HL-60 (cell line): Measurements from ENCODE around the gene RER1.

Experiments used
- DNase-seq, 2 experiments: peaks; one replicate each; pipeline ENCODE4 v3.0.0-alpha.2; 2010 to 2020; ENCODE audit warnings: low read depth in 1 of 2, low spot score in 1 of 2
- H3K27ac ChIP-seq: fragments of 250-450 bp; sonication (Bioruptor Pico); replicated peaks from 2 replicates; pipeline ENCODE4 v1.5.1; 2020; ENCODE audit warnings: mild to moderate bottlenecking, moderate library complexity
- H3K27me3 ChIP-seq: fragments of 250-450 bp; sonication (Bioruptor Pico); 2 replicates; pipeline ENCODE4 v1.5.1; 2021; ENCODE audit warnings: mild to moderate bottlenecking, moderate library complexity; ENCODE audit not compliant: insufficient read depth, poor library complexity, severe bottlenecking
- H3K4me3 ChIP-seq: replicated peaks from 2 replicates; pipeline ENCODE4 v1.5.1; 2011; ENCODE audit warnings: mild to moderate bottlenecking, control low read depth, low read length; ENCODE audit not compliant: insufficient read depth
- GABPA ChIP-seq: IDR thresholded peaks from 2 replicates; pipeline ENCODE4 v1.6.1; 2012; ENCODE audit warnings: low read depth
- POLR2AphosphoS5 ChIP-seq: IDR thresholded peaks from 2 replicates; pipeline ENCODE4 v1.6.1; 2012; ENCODE audit warnings: low read depth
- REST ChIP-seq: IDR thresholded peaks from 2 replicates; pipeline ENCODE4 v1.6.1; 2012; ENCODE audit warnings: low read depth; ENCODE audit not compliant: insufficient replicate concordance
- SPI1 ChIP-seq: IDR thresholded peaks from 2 replicates; pipeline ENCODE4 v1.6.1; 2012; ENCODE audit warnings: low read depth, mild to moderate bottlenecking, borderline replicate concordance
- TF ChIP-seq, protein P1 (sequence below): IDR thresholded peaks from one replicate; pipeline ENCODE4 v1.5.1; 2011; ENCODE audit warnings: low read length, control low read depth, inconsistent platforms; ENCODE audit not compliant: insufficient read depth

Gene RER1

GRCh38 chr1:2394220-2394619 lies 2.6 kb downstream of the RER1 start:
- Histone ChIP-seq H3K27me3 (no peaks in the 10 kb centered on the region), H3K4me3 (no peak overlapping the region), H3K27ac (no peak overlapping the region)
- TF ChIP-seq POLR2AphosphoS5 (no peak), GABPA (no peak), REST (no peak), SPI1 (no peak)
- TF ChIP-seq, protein P1, sequence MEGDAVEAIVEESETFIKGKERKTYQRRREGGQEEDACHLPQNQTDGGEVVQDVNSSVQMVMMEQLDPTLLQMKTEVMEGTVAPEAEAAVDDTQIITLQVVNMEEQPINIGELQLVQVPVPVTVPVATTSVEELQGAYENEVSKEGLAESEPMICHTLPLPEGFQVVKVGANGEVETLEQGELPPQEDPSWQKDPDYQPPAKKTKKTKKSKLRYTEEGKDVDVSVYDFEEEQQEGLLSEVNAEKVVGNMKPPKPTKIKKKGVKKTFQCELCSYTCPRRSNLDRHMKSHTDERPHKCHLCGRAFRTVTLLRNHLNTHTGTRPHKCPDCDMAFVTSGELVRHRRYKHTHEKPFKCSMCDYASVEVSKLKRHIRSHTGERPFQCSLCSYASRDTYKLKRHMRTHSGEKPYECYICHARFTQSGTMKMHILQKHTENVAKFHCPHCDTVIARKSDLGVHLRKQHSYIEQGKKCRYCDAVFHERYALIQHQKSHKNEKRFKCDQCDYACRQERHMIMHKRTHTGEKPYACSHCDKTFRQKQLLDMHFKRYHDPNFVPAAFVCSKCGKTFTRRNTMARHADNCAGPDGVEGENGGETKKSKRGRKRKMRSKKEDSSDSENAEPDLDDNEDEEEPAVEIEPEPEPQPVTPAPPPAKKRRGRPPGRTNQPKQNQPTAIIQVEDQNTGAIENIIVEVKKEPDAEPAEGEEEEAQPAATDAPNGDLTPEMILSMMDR: no peak
- no peak for DNase-seq

DNA sequence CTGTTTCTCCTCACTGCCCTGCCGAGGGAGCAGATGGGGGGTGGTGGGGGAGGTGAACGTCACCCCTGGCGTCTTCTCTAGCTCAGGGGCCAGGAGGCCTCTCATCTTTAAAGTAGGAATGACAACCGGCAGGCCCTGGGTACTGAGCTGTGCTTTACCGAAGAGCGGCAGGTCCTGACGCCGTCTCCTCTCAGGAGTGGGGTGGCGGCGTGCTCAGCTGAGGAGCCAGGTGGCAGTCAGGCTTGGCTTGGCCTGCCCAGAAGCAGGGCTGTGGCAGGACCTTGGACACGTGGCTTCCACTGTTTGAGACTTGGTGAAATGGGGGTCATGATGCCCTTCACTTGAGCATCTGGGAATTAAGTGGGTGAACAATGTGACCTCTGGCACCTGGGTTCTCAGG lies 3.1 kb downstream of the RER1 start:
- no peak for TF ChIP-seq POLR2AphosphoS5
- TF ChIP-seq REST: no peak
- TF ChIP-seq SPI1: no peak
- TF ChIP-seq GABPA: no peak
- TF ChIP-seq, protein P1: no peak
- Histone ChIP-seq H3K27ac (no peak overlapping the region), H3K4me3 (no peak overlapping the region), H3K27me3 (no peaks in the 10 kb centered on the region)
- DNase-seq: no peak

DNA sequence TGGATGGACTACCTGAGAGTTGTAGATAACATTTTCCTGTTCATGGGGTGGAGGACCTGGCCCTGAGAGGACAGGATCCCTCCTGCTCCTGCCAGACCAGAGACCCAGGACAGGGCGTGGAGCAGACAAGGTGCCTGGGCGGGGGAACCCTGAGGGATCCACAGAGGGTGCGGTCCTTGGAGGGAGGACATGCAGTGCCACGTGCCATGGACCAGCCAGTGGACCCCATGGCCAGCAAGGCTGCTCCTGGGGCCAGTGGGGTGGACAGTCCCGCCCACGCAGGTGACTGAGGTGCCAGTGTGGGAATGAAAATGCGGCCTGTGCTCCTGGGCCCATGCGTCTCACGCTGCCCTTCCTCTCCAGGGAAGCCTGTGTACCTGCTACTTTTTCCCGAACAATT lies 3.6 kb downstream of the RER1 start:
- no peak for DNase-seq
- no peak overlapping the region for H3K4me3 ChIP-seq
- H3K27me3 ChIP-seq: no peaks in the 10 kb centered on the region
- no peak overlapping the region for H3K27ac ChIP-seq
- TF ChIP-seq, protein P1: no peak
- TF ChIP-seq POLR2AphosphoS5 (no peak), GABPA (no peak), SPI1 (no peak), REST (no peak)
